ENCODE data around the gene ALDH1L1.

The ALDH1L1 gene

DNA sequence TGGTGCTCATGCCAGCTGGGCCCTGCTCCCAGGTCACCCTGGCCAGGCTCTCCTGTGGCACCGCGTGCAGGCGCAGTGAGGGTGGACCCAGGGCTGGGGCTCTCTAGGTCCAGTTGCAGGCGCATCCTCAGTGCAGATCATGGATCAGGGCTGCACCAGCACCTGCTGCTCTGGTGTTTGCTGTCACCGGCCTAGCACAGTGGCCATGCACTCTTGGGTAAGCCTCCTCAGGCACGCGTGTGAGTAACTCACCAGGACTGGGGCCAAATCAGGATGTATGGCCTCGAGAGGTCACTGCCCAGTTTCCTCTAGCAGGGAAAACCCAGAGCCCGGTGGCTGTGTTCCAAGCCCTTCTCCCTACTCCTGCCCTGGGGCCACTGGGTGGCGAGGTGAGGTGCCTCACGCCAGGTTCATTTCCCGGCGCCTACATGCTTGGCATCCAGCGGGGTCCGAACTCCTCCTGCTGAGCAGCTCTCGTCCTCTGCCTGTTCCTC lies 50.9 kb downstream of the ALDH1L1 start:
- no peak overlapping the region for H3K4me3 ChIP-seq (ENCODE audit: low read length)

DNA sequence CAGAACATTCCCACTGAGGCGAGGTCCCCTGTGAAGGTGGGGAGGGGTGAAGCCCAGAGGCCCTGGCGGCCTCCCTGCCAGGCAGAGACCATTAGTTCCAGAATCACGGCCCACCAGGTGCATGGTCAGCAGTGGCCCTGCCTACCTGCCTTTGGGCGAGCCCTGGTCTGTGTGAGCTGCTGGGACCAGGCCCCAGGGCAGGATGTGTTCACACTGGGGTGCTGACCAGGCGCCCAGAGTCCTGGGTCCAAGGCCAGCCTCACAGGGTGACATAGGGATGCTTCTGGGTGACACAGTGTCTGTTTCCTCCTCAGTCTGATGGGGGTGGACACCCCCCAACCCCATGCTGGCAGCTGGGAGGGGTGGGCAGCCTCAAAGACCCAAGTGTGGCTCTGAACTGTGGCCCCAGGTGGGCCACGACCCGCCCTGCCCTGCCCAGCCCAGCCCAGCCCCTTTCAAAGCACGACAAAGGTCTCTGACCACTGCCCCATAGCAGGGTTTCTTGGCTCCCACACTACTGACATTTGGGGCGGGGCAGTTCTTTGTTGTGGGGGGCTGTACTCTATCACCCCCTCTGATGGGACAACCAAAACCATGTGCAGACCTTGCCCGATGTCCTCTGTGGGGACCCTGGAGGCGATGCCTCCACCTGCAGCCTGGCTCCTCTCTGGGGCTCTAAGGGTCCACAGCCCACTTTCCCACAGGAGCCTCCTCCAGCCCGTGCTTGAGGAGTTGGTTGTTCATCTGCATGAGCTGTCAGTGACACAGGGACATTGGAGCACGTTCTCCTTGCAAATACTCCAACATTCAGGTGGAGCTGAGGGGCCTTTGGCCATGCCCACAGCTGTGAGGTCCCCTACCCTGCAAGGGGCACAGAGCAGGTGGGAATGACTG lies 51.6 kb downstream of the ALDH1L1 start:
- H3K4me3 ChIP-seq (ENCODE audit: low read length), result no peak overlapping the region
- DNase-seq (ENCODE audit: low read depth), result no peak
- TF ChIP-seq CTCF (conservative IDR thresholded peaks at IDR 0.05; ENCODE audit: low read depth, low read length), result no peak

More for the DNA sequence above, 50.9 kb downstream of the ALDH1L1 start:
- no peak for DNase-seq (ENCODE audit: low read depth)
- TF ChIP-seq CTCF (conservative IDR thresholded peaks at IDR 0.05; ENCODE audit: low read depth, low read length), result no peak

DNA sequence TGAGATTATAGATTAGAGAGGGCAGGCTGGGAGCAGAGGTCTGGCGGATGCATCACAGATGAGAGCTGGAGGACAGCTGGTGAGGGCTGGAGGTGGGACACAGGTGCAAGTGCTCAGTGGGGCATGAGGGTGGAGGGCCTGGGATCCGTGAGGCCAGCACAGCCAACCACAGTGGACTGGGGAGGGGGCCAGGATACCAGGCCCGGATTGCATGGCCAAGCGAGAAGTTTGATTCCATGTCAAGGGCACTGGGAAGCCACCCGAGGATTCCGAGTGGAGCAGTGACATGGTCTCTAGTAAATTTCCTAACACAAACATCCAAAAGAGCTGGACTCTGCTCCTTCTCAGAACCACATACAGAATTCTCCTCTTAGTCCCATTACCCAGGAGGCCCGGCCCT lies 52.5 kb downstream of the ALDH1L1 start:
- TF ChIP-seq CTCF (conservative IDR thresholded peaks at IDR 0.05; ENCODE audit: low read depth, low read length), result no peak
- no peak overlapping the region for H3K4me3 ChIP-seq (ENCODE audit: low read length)
- DNase-seq (ENCODE audit: low read depth), result no peak

- TF ChIP-seq CTCF (conservative IDR thresholded peaks at IDR 0.05; ENCODE audit: low read depth, low read length), result no peak
- no peak overlapping the region for H3K4me3 ChIP-seq (ENCODE audit: low read length)
- no peak for DNase-seq (ENCODE audit: low read depth)
Observed at GRCh38 chr3:126127452-126127851, 52.9 kb downstream of the ALDH1L1 start.

DNA sequence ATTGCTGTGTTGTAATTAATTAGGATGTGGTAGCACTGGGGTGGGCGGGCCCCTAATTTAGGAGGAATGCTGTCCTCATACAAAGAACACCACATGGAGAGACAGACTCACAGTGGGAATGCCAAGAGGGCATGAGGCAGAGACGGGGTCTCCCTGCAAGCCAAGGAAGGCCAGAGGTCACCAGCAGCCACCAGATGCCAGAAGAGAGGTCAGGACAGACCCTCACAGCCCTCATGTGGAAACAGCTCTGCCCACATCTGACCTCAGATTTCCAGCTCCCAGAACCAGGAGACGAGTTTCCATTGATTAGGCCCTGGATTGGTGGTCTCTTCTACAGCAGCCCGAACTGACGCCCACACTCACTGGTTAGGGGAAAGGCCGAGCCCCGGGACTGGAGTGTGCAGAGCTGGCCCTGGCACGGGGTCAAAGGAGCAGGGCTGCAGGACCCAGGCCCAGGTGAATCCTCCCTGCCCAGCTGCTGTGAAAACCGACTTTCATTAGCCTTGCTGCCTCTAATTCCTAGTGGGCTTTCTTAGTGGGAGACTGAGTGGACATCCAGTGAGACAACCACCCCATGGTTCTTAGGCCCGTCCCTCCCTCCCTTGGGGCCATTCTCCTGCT lies 53.5 kb downstream of the ALDH1L1 start:
- no peak for TF ChIP-seq CTCF (conservative IDR thresholded peaks at IDR 0.05; ENCODE audit: low read depth, low read length)
- no peak for DNase-seq (ENCODE audit: low read depth)
- H3K4me3 ChIP-seq (ENCODE audit: low read length), result no peak overlapping the region

- no peak for DNase-seq (ENCODE audit: low read depth)
- no peak overlapping the region for H3K4me3 ChIP-seq (ENCODE audit: low read length)
- TF ChIP-seq CTCF (conservative IDR thresholded peaks at IDR 0.05; ENCODE audit: low read depth, low read length), result no peak
Observed at GRCh38 chr3:126126286-126126685, 54.1 kb downstream of the ALDH1L1 start.

All from retinal pigment epithelial cell (primary cell).